ENCODE data around the gene CAB39L.
A peak's percentile ranks its signal among the peaks of the same experiment; 100 is the strongest.

The CAB39L gene

GRCh38 chr13:49399801-49400472 is 43.9 kb downstream of the CAB39L start:
- DNase-seq (ENCODE audit: low read depth) = no peak

- no peak for DNase-seq (ENCODE audit: low read depth)
Measured at GRCh38 chr13:49395878-49396380, 47.9 kb downstream of the CAB39L start.

GRCh38 chr13:49395451-49395865 is 48.4 kb downstream of the CAB39L start:
- DNase-seq (ENCODE audit: low read depth) = no peak

DNA sequence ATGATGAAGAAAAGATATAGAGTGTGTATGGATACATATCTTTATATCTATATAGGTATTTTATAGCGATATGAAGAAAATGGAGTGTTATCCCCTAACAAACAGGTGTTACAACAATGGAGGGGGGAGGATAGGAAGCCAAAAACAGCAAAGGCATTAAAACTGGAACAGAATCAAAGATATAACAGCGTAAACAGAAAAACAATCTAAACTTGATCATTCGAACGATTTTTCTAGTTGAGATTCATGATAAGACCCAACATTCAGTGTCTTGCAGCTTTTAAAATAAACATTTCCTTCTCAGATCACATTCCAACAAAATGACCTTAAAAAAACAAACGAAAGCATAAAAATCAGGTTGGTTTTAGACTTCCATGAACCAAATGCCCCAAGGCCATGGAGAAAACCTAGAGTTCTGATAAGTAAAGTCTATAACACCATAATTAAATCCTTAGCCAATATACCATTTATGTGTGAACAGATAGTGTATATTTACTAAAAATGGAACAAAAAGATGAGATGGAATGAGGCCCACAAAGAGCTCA is 55.7 kb downstream of the CAB39L start:
- no peak for DNase-seq (ENCODE audit: low read depth)

DNA sequence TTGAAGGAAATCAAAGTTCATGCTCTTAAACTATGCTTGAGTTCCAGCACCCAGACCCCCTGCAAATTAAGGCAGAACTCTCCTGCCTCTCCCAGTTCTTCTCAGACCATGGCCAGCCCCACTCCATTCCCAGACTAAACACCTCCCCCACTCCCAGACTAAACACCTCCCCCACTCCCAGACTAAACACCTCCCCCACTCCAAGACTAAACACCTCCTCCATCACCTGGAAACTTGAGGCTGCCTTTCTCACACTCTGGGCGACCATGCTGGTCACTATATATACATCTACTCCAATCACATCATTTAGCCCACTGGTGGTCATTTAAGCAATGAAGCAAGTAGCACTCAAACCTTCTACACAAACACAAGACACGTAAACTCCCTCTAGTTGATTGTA is 57.2 kb downstream of the CAB39L start:
- DNase-seq (ENCODE audit: low read depth) = no peak

GRCh38 chr13:49376121-49376520 is 67.7 kb downstream of the CAB39L start:
- DNase-seq (ENCODE audit: low read depth) = no peak

GRCh38 chr13:49374585-49375290 is 69.1 kb downstream of the CAB39L start:
- peak; percentile 94 for DNase-seq (ENCODE audit: low read depth)

DNA sequence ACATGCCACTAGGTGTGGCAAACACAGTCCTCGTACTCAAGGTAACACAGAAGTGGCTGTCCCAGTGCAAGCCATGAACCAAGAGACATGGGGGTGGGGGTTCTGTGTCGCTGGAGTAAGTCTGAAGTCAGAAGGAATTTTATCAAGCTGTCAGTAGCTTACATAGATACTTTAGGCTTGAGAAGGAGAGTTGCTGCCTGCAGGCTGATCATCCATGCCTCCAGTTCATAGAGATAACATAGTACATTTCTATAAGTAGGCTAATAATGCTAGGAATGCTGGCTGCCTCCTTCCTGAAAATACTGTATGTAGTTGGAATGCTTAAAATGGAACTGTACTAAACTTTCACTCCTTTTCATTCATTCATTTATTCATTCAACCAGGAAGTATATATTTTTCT is 70.1 kb downstream of the CAB39L start:
- peak; percentile 35 for DNase-seq (ENCODE audit: low read depth)

- DNase-seq (ENCODE audit: low read depth) = peak; percentile 38
Measured at GRCh38 chr13:49371943-49372613, 71.8 kb downstream of the CAB39L start.

GRCh38 chr13:49370371-49370770 is 73.5 kb downstream of the CAB39L start:
- DNase-seq (ENCODE audit: low read depth) = no peak

DNA sequence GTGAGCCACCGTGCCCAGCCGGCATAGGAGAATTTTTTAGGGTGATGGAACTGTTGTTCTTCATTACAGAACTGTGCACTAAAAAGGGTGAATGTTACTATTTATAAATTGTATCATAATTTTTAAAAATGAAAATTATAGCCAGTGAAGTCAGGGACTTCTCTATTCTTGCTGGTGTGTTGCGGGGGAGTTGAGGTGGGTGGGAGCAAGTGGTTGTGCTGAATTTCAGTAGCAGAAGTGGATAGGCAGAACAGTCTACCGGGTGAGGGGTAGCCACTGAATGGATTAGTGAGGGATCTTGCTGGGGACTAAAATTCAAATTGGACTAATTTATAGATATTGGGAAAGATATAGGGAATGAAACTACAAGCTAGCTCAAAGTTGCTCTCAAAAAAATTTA is 74.0 kb downstream of the CAB39L start:
- DNase-seq (ENCODE audit: low read depth) = no peak

- no peak for DNase-seq (ENCODE audit: low read depth)
Measured at GRCh38 chr13:49368688-49369087, 75.2 kb downstream of the CAB39L start.

DNA sequence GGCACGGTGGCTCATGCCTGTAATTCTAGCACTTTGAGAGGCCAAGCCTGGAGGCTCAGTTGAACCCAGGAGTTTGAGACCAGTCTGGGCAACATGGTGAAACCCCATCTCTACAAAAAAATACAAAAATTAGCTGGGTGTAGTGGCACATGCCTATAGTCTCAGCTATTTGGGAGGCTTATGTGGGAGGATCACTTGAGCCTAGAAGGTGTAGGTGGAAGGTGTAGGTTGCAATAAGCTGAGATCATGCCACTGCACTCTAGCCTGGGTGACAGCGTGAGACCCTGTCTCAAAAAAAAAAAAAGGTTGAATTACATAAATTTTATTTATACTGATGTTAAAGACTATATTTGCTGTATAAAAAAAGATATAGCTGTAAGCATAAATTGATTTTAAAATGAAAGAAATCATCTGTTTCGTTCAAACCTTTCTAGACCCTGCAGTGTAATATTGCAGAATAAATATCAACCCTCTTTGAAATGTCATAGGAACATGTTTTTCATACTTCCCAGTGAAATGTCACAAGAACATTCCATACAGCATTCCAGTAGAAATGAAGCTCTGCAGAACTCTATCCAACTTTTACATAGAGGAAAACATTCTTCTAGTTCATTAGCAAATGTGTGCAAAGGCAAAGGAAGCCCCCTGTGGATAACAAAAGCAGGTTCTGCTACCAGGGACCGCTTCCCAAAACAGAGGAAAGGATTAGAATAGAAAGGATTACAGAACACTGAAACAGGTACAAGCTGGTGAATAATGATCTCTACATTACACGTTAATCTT is 76.0 kb downstream of the CAB39L start:
- no peak for DNase-seq (ENCODE audit: low read depth)

- no peak for DNase-seq (ENCODE audit: low read depth)
Measured at GRCh38 chr13:49366841-49367240, 77.0 kb downstream of the CAB39L start.

GRCh38 chr13:49357694-49358093 is 86.2 kb downstream of the CAB39L start:
- DNase-seq (ENCODE audit: low read depth) = peak; percentile 82

- peak; percentile 95 for DNase-seq (ENCODE audit: low read depth)
Measured at GRCh38 chr13:49356223-49356622, 87.6 kb downstream of the CAB39L start.

DNA sequence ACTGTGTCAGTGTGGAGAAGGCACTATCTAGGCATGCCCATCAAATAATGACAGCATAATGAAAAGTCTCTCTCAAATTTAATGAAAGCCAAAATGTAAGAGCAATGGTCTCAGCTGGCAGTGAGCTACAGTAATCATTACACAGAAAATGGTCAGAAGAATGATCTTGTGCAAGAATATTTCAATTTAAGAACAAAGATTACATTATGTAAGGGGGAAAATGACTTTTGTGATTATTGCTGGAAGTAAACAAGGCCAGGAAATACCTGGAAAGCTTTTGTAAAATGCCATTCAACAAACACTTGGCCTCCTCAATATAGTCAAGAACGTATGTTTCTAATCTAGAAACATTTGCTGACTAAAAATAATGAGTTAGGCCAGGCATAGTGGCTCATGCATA is 89.1 kb downstream of the CAB39L start:
- no peak for DNase-seq (ENCODE audit: low read depth)

DNA sequence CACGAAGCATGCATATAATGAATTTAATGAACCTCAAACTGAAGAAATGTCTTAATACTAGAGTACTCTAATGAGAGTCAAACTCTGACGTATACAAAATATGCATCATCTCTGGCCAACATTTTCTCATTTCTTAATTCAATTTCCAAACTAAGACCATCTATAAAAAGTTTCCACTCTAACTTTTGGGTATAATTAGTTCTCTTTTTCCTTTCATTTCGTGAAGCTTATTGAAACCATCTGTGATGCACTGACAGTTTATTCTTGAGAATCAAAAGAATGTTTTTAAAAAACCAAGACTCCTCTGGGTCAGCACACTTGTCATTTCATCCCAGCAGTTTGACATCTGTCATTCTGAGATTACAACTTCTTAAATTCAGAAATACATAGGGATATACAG is 90.0 kb downstream of the CAB39L start:
- DNase-seq (ENCODE audit: low read depth) = no peak

DNA sequence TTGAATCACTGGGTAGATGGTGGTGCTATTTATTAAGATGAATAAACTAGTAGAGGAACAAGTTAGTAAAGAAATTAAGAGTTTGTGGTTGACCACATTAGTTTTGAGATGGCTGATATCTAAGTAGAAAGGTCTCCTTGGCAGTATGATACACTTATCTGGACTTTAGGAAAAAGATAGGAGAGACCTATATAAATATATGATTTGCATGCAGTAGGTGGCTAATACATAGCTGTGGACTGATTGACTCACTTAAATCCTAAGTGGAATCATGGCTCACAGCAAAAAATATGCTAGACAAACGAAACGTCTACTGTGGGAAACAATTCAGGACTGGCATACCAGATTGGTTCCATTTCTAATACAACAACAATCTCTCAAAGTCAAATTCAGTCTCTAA is 92.0 kb downstream of the CAB39L start:
- DNase-seq (ENCODE audit: low read depth) = peak; percentile 66

DNA sequence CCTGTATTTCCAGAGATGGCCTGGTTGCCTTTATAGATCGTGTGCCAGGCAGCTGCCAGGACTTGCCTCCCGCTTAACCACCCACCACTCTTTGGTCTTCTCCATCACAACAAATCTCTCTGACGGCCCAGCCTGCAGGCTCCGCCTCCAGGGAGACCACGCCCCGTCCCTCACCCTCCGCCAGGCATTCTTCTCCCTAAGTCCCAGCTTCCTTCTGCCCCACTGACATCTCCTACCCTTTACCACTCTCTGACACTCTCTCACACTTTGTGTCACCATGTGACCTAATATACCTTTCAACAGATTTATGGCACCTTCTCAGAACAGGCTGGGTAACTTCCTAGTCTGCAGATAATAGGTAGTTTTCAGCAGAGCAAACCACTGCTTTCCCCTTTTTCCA is 95.1 kb downstream of the CAB39L start:
- no peak for DNase-seq (ENCODE audit: low read depth)

- no peak for DNase-seq (ENCODE audit: low read depth)
Measured at GRCh38 chr13:49347650-49348385, 96.0 kb downstream of the CAB39L start.

All from iris pigment epithelial cell (primary cell).